ENCODE measurements around the gene CD55.

DNA sequence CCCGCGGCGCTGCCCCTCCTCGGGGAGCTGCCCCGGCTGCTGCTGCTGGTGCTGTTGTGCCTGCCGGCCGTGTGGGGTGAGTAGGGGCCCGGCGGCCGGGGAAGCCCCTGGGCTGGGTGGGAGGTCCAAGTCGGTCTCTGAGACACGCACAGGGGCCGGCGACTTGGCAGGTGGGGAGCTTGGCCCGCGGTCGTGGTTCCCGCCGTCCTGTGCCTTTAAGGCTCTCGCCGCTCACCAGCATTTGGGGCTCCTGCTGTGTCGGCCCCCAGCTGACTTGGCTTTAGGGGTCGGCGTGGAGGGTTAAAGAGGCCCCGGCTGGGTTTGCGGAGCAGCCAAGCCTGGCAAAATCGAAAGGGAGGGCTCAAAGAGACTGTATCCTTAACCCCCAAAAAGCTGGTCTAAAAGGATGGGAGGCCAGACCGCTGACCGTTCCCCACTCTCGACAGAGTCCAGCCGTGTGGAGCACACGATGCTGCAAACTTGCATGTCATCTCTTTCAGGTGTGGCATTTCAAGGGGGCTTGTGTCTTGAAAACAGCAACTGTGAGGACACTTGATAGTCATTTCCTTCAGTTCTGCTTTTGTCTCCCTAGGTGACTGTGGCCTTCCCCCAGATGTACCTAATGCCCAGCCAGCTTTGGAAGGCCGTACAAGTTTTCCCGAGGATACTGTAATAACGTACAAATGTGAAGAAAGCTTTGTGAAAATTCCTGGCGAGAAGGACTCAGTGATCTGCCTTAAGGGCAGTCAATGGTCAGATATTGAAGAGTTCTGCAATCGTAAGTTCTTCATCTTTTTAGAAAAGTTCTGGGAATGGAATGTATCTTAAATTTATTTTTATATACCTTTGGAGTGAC lies 540 bp downstream of the CD55 start:
- no peak for TF ChIP-seq EZH2 (optimal IDR thresholded peaks at IDR 0.05; ENCODE audit: low read depth, low read length)
- TF ChIP-seq, protein P1, sequence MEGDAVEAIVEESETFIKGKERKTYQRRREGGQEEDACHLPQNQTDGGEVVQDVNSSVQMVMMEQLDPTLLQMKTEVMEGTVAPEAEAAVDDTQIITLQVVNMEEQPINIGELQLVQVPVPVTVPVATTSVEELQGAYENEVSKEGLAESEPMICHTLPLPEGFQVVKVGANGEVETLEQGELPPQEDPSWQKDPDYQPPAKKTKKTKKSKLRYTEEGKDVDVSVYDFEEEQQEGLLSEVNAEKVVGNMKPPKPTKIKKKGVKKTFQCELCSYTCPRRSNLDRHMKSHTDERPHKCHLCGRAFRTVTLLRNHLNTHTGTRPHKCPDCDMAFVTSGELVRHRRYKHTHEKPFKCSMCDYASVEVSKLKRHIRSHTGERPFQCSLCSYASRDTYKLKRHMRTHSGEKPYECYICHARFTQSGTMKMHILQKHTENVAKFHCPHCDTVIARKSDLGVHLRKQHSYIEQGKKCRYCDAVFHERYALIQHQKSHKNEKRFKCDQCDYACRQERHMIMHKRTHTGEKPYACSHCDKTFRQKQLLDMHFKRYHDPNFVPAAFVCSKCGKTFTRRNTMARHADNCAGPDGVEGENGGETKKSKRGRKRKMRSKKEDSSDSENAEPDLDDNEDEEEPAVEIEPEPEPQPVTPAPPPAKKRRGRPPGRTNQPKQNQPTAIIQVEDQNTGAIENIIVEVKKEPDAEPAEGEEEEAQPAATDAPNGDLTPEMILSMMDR (IDR thresholded peaks at IDR 0.05; ENCODE audit: low read length): no peak
- TF ChIP-seq EZH2phosphoT487 (IDR thresholded peaks at IDR 0.05; ENCODE audit: low read length): no peak
